Neural progenitor cell (in vitro differentiated cells): ENCODE measurements around the gene WAC.

Experiments used
- CTCF ChIP-seq: fragments of 200-600 bp; sonication (generic); IDR thresholded peaks from 2 replicates; pipeline ENCODE4 v1.5.1; 2017; ENCODE audit warnings: antibody characterized with exemption, mild to moderate bottlenecking
- EZH2phosphoT487 ChIP-seq: fragments of 200-600 bp; sonication (generic); IDR thresholded peaks from 2 replicates; pipeline ENCODE4 v1.6.1; 2017; ENCODE audit warnings: antibody characterized with exemption

- TF ChIP-seq CTCF (no peak), EZH2phosphoT487 (no peak)
These were observed 16.0 kb downstream of the WAC start for GRCh38 chr10:28548781-28549498.
